OCI-LY1 (cell line): ENCODE measurements around the gene GPM6B.

ENCODE experiments used
- CTCF ChIP-seq: fragments of 200-600 bp; sonication (generic), shearing (Covaris generic); IDR thresholded peaks from 2 replicates; pipeline ENCODE4 v1.5.1; 2017; ENCODE audit warnings: mild to moderate bottlenecking, antibody characterized with exemption, low read length, moderate library complexity, mixed read lengths
- EZH2 ChIP-seq: fragments of 200-600 bp; sonication (generic), shearing (Covaris generic); IDR thresholded peaks from 2 replicates; pipeline ENCODE4 v1.8.0; 2017; ENCODE audit warnings: borderline replicate concordance, mixed run types, mild to moderate bottlenecking, antibody characterized with exemption, low read length, moderate library complexity, mixed read lengths

- TF ChIP-seq EZH2 (no peak), CTCF (no peak)
Measured at GRCh38 chrX:13798184-13798583, 18.7 kb downstream of the GPM6B start.
